ENCODE measurements around the gene ARRDC5. TPM values are rescaled to one million over a fixed set of nuclear protein-coding genes. Genes with fewer than 3 reads are reported as not detected.
"Not testable (repeated sequence)": the region's sequence is repeated elsewhere in the genome, so short reads cannot be mapped to it uniquely, and the experiment has no call there.

The ARRDC5 gene
- total RNA-seq, 1 donor from 2014 or later, result 1.1 TPM

GRCh38 chr19:4845975-4846374, 56.7 kb downstream of the ARRDC5 start:
- DNase-seq (ENCODE audit: low spot score); intact Hi-C loops (cut with DNase I); ATAC-seq: not testable (repeated sequence)

DNA sequence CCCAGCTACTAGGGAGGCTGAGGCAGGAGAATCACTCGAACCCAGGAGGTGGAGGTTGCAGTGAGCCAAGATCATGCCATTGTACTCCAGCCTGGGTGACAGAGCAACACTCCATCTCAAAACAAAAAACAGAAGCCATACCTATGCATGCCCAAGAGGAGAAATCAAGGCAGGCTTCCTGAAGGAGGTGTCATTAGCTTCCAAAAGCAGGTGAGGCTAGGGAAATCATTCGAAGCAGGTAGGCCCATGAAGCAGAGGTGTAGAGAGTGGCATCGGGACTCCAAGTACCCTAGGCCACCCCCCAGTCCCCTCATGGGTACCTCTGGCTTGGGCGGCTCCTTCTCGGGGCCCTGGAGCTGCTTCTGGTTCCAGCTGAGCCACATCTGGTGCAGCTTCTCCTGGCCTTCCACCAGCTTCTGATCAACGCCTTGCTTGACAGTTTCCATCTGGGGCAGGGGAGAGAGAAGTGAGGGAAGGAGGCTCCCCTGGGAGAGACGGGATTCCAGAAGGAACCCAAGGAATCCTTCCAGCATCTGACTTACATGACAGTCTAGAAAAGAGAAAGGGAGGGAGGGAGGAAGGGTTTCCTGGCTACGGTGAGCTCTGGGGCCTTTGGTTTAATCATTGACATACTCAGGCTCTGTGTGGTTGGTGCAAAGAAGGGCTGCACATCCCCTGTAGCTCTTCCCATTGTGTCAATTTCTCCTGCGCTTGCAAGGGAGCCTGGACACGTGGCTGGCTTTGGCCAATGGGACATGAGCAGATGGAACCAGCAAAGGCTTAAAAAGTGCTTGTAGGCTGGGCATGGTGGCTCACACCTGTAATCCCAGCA, 58.1 kb downstream of the ARRDC5 start:
- intact Hi-C loops (cut with DNase I), result no loop called here
- DNase-seq (ENCODE audit: low spot score) (no peak), ATAC-seq (no peak)

- no peak for ATAC-seq
- DNase-seq (ENCODE audit: low spot score), result no peak
- intact Hi-C loops (cut with DNase I), result no loop called here
These were observed 59.1 kb downstream of the ARRDC5 start for GRCh38 chr19:4843647-4843965.

Small RNAs within 50 kb of the gene (microRNA-seq; reads per million reads assigned to microRNA genes)
- gene MIR4747, result not detected

Other genes with a start within 250 kb of the ARRDC5 start
- 49.1 TPM for gene MYDGF, start 232.6 kb downstream of the ARRDC5 start, total RNA-seq
- gene DPP9, start 179.1 kb downstream of the ARRDC5 start, total RNA-seq, result 47.7 TPM
- 7.5 TPM for gene FEM1A, start 111.2 kb downstream of the ARRDC5 start, total RNA-seq
- gene TICAM1, start 71.2 kb downstream of the ARRDC5 start, total RNA-seq, result 10.8 TPM
- 32.1 TPM for gene PLIN3, start 35.2 kb downstream of the ARRDC5 start, total RNA-seq
- 1.2 TPM for gene UHRF1, start 6.6 kb upstream of the ARRDC5 start, total RNA-seq
- gene KDM4B, start 66.2 kb upstream of the ARRDC5 start, total RNA-seq, result 60.1 TPM

All from sciatic nerve (tissue), 2 donors.